Mesothelial cell of epicardium (in vitro differentiated cells): Measurements from ENCODE around the gene GJB2. TPM values are rescaled to one million over a fixed set of nuclear protein-coding genes. Genes with fewer than 3 reads are reported as not detected.
A peak's percentile ranks its signal among the peaks of the same experiment; 100 is the strongest.

Experiments used
- DNase-seq, 2 experiments: peaks; one replicate each; pipeline ENCODE4 v3.0.0; 2021; ENCODE audit warnings: low spot score in 2 of 2; ENCODE audit not compliant: unreplicated experiment in 2 of 2
- H3K27ac Mint-ChIP-seq: 2 replicates; pipeline ENCODE4 v1.8.0; 2021; ENCODE audit warnings: mixed read lengths
- H3K27me3 Mint-ChIP-seq: 2 replicates; pipeline ENCODE4 v1.8.0; 2021; ENCODE audit warnings: low read depth, mixed read lengths
- H3K36me3 Mint-ChIP-seq: 2 replicates; pipeline ENCODE4 v1.8.0; 2021; ENCODE audit warnings: mixed read lengths
- H3K4me1 Mint-ChIP-seq: 2 replicates; pipeline ENCODE4 v1.8.0; 2021; ENCODE audit warnings: mixed read lengths
- H3K4me3 Mint-ChIP-seq: 2 replicates; pipeline ENCODE4 v1.8.0; 2021; ENCODE audit warnings: mild to moderate bottlenecking, moderate library complexity, mixed read lengths
- H3K9me3 Mint-ChIP-seq: 2 replicates; pipeline ENCODE4 v1.8.0; 2021; ENCODE audit warnings: mixed read lengths
- total RNA-seq: library from RNA; stranded (reverse); gene quantifications from 3 replicates; pipeline ENCODE4 v1.2.1, GENCODE V29; 2021
- TF ChIP-seq, protein P1 (sequence below): fragments of 200-600 bp; sonication (generic); IDR thresholded peaks from one replicate; pipeline ENCODE4 v1.5.0; 2021; ENCODE audit warnings: antibody characterized with exemption; ENCODE audit not compliant: unreplicated experiment

The GJB2 gene
- total RNA-seq, 1 donor from 2014 or later, result 25.4 TPM

DNA sequence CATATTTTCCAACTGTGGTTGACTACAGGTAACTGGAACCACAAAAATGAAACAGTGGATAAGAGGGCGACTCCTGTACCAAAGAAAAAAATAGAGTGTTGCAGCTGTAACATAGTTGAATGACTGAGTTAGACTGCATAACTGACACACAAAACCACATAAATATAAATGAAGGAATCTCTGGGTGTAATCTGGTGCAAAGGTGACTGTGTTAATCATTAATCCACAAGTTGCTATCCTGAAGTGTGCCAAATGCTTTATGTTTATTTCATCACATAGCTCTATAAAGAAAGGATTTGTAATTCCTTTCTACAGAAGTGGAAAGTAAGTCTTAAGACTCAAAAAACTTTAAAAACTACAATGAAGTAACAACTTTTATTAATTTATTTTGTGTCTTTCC lies 6.0 kb upstream of the GJB2 start:
- H3K9me3 Mint-ChIP-seq, result peaks cover 16% of the 10 kb centered on the region

DNA sequence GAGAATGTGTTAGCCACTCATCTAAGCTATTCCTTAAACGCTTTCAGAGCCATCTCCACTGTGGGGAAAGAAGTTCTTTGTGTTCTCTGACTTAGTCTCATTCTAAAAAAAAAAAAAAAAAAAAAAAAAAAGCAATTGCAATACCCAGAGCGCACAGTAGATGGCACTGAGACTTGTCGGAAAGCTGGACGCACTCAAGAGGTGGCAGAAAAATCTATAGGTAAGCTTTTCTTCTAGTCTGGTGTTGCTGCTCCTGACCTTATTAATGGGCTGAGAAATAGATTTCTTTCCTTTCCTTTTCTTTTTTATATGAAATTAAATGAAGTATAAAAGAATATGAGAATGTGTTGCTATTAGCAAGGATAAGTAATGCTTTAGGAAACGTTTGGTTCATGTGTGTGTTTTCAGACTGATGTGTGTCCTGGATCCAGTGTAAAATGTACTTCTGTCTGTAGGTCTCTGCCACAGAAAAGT lies 4.7 kb upstream of the GJB2 start:
- DNase-seq, result no peak
- TF ChIP-seq, protein P1, sequence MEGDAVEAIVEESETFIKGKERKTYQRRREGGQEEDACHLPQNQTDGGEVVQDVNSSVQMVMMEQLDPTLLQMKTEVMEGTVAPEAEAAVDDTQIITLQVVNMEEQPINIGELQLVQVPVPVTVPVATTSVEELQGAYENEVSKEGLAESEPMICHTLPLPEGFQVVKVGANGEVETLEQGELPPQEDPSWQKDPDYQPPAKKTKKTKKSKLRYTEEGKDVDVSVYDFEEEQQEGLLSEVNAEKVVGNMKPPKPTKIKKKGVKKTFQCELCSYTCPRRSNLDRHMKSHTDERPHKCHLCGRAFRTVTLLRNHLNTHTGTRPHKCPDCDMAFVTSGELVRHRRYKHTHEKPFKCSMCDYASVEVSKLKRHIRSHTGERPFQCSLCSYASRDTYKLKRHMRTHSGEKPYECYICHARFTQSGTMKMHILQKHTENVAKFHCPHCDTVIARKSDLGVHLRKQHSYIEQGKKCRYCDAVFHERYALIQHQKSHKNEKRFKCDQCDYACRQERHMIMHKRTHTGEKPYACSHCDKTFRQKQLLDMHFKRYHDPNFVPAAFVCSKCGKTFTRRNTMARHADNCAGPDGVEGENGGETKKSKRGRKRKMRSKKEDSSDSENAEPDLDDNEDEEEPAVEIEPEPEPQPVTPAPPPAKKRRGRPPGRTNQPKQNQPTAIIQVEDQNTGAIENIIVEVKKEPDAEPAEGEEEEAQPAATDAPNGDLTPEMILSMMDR, result peak; percentile 83
- Mint-ChIP-seq H3K9me3 (peaks cover 16% of the 10 kb centered on the region), H3K4me3 (no peak overlapping the region), H3K4me1 (peaks cover 29% of the 10 kb centered on the region), H3K36me3 (peaks cover 5% of the 10 kb centered on the region), H3K27ac (peak overlapping the region; percentile 5), H3K27me3 (peaks cover 27% of the 10 kb centered on the region)

More for the DNA sequence above, 6.0 kb upstream of the GJB2 start:
- Mint-ChIP-seq H3K4me1 (peaks cover 27% of the 10 kb centered on the region), H3K27me3 (peaks cover 22% of the 10 kb centered on the region), H3K4me3 (no peak overlapping the region), H3K27ac (no peak overlapping the region), H3K36me3 (peaks cover 7% of the 10 kb centered on the region)
- DNase-seq, result no peak
- TF ChIP-seq, protein P1, result no peak

DNA sequence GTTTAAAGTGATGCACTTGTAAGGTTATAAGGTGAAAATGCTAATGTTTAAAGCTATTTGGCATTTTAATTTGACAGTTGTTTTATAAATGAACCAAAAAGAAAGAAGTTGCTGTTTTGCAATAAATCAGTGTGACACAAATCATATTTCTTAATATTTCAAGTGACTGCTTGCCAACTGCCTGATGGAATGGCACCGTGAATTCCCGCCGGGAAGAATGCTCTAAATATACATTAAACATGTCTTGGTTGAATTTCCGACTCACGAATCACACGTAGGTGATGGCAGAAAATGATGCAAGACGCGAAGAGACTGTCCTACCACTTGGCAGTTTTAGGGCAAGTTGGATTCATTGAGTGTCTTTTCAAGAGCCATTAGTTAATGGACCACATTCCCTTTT lies 3.1 kb upstream of the GJB2 start:
- Mint-ChIP-seq H3K4me3 (no peak overlapping the region), H3K27ac (no peak overlapping the region), H3K27me3 (peaks cover 40% of the 10 kb centered on the region), H3K4me1 (peaks cover 42% of the 10 kb centered on the region), H3K36me3 (peaks cover 5% of the 10 kb centered on the region), H3K9me3 (peaks cover 11% of the 10 kb centered on the region)
- TF ChIP-seq, protein P1, result no peak
- DNase-seq, result no peak

DNA sequence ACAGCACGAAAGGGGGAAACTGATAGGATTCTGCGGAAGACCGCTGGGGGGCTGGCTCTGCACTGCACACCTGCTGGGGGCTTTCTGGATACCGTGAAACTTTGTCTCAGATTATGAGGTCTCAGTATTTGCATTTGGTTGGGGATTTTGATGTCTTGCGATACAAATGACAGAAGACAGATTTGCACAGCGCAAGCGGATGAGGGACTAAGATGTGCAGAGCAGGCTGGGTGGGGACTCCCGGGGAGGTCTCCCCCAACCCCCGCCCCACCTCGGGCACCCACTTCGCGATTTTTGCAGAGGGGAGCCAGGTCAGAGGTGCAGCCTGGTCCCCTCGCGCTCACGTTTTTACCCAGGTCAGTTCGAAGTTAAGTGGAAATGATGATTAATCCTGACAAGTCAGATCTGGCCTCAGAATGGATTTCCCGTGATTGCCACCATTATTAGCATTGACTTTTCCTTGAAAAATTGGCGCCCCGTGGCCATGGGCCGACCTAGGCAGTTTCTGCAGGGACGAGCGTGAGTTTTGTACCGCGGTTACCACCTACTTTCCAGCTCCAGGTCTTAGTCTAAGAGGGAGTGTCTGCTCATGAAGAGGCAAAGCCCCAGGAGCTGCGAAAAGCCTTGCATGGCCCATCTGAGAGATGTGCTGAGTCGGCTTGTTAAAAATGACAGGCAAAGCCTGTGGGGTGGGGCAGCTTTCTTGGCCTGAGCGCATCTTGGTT lies 1.3 kb upstream of the GJB2 start:
- TF ChIP-seq, protein P1, result no peak
- H3K36me3 Mint-ChIP-seq, result peaks cover 7% of the 10 kb centered on the region
- no peaks in the 10 kb centered on the region for H3K9me3 Mint-ChIP-seq
- H3K27ac Mint-ChIP-seq, result no peak overlapping the region
- peaks cover 48% of the 10 kb centered on the region for H3K4me1 Mint-ChIP-seq
- peak overlapping the region; percentile 72 for H3K4me3 Mint-ChIP-seq
- H3K27me3 Mint-ChIP-seq, result peaks cover 50% of the 10 kb centered on the region
- DNase-seq, result no peak

DNA sequence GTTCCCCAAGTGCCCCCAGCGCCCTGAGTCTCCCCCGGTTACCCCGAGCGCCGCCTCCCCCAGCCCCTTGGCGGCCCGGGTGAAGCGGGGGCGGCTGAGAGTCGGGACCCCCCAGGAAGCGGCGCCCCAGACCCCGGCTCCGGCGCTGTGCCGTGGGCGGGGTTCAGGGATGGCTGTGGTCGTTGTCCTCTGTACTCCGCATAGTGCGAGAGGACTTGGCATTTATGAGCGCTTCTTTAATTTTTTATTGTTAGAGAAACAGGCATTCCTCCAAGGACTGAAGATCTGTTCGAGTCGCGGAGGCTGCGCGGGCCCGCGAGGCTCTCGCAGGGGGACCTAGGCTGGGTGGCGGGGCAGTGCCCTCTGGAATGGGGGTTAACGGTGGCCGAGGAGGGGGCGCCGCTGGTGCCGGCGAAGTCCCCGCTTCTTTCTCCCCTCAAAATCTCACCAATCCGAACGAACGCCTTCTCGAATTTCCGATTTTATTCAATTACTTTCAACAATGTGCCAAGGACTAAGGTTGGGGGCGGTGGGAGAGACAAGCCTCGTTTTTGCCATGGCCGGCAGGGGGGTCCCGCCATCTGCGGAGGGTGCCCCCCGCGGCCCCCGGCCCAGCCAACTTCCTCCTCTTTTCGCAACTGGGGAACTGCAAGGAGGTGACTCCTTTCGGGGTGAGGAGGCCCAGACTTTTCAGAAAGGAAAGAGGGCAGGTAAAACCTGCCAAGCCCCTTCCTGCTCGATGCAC lies 596 bp upstream of the GJB2 start:
- peaks cover 48% of the 10 kb centered on the region for H3K4me1 Mint-ChIP-seq
- H3K9me3 Mint-ChIP-seq, result no peaks in the 10 kb centered on the region
- H3K27ac Mint-ChIP-seq, result no peak overlapping the region
- TF ChIP-seq, protein P1, result no peak
- peak in 1 of 2 experiments; percentile 44 for DNase-seq
- H3K27me3 Mint-ChIP-seq, result peaks cover 50% of the 10 kb centered on the region
- peak overlapping the region; percentile 72 for H3K4me3 Mint-ChIP-seq
- H3K36me3 Mint-ChIP-seq, result peaks cover 7% of the 10 kb centered on the region
